ENCODE measurements around the gene CUEDC2. TPM values are rescaled to one million over a fixed set of nuclear protein-coding genes. Genes with fewer than 3 reads are reported as not detected.

CUEDC2 gene
- total and polyA plus RNA-seq, 10 of the 15 experiments (the other 5 are each of a cell fraction or from before 2014, with no cell fraction given) = 20.4 to 121 (median 75.0) TPM

- BruUV-seq (replicated peaks) = no TSS peak
- peak overlapping the region; percentile 95 for H3K4me2 ChIP-seq (ENCODE audit: control insufficient read depth, insufficient read depth)
- peak overlapping the region; percentile 78 for H3K9ac ChIP-seq (ENCODE audit: control insufficient read depth, insufficient read depth, low read length)
- no peaks in the 10 kb centered on the region for H3K9me3 ChIP-seq (replicated peaks; ENCODE audit: control insufficient read depth, insufficient read depth, low read length)
- intact Hi-C loops (cut with micrococcal nuclease; ENCODE audit: unreplicated experiment) = loop anchor here (1.0 kb wide), 2 partner anchors 10 to 28 kb away; partner anchors contain the start of gene CUEDC2
- H3K36me3 ChIP-seq (ENCODE audit: control insufficient read depth in 2 of 2, insufficient read depth in 2 of 2, low read length in 1 of 2) = peaks cover 0 to 5% of the 10 kb centered on the region in 2 experiments; a peak in 2 of 4 replicates
- H4K20me1 ChIP-seq (ENCODE audit: control insufficient read depth, insufficient read depth) = peaks cover 2% of the 10 kb centered on the region; the same call in 1 of the 2 replicates
- in situ Hi-C loops (cut with MboI) = no loop called here
- CTCF ChIA-PET = interaction anchor here (1.1 to 5.6 kb wide), 15 partner anchors 8 to 252 kb away, joined by 3 to 90 read pairs (median 10); partner anchors contain the start of genes C10orf95, CUEDC2, ELOVL3 and NFKB2
- ATAC-seq (peak; percentile 7), FAIRE-seq (no peak), DNase-seq (ENCODE audit: low read depth, low spot score) (no peak)
- H3K79me2 ChIP-seq (ENCODE audit: control insufficient read depth, insufficient read depth, low read length) = peaks cover 7% of the 10 kb centered on the region
- peak overlapping the region; percentile 100 for H2AFZ ChIP-seq (ENCODE audit: control insufficient read depth, low read depth, low read length)
- H3K4me3 ChIP-seq = peak overlapping the region; percentile 98
- POLR2A ChIA-PET = interaction anchor here (0.6 to 4.9 kb wide), 11 partner anchors 10 to 280 kb away, joined by 3 to 35 read pairs (median 4); partner anchors contain the start of genes C10orf95, CUEDC2 and NFKB2
- no peaks in the 10 kb centered on the region; a peak in 1 of 4 replicates for H3K27me3 ChIP-seq (replicated peaks in 1 of 2; ENCODE audit: control insufficient read depth in 2 of 2, insufficient read depth in 2 of 2, low read length in 1 of 2)
- SMC1A ChIA-PET (ENCODE audit: uncharacterized antibody, unreplicated experiment) = interaction anchor here (1.0 to 4.2 kb wide), 8 partner anchors 8 to 71 kb away, joined by 3 to 42 read pairs (median 4); partner anchors contain the start of genes C10orf95, CUEDC2 and NFKB2
- WGBS (ENCODE audit: insufficient coverage, insufficient replicate concordance, low lambda C conversion rate, missing lambda C conversion rate) = 2% methylated on average over 59 of the region's 62 CpGs
- peak overlapping the region; percentile 85 for H3K27ac ChIP-seq (ENCODE audit: control insufficient read depth, insufficient read depth)
- peaks cover 18% of the 10 kb centered on the region for H3K4me1 ChIP-seq (ENCODE audit: control insufficient read depth, insufficient read depth, low read length)
- 0 out of 2 replicates have a peak, but pooled peaks have one; percentile 39 for TF ChIP-seq TCF3 (IDR thresholded peaks at IDR 0.05; ENCODE audit: borderline replicate concordance, insufficient read depth, low read depth, low read length)
- TF ChIP-seq RUNX3 (IDR thresholded peaks at IDR 0.05; ENCODE audit: low read length) = peak; percentile 51
- TF ChIP-seq POLR2AphosphoS5 (IDR thresholded peaks at IDR 0.05; ENCODE audit: low read length) = peak; percentile 14; the same call in 1 of the 2 replicates
- TF ChIP-seq, protein P1, sequence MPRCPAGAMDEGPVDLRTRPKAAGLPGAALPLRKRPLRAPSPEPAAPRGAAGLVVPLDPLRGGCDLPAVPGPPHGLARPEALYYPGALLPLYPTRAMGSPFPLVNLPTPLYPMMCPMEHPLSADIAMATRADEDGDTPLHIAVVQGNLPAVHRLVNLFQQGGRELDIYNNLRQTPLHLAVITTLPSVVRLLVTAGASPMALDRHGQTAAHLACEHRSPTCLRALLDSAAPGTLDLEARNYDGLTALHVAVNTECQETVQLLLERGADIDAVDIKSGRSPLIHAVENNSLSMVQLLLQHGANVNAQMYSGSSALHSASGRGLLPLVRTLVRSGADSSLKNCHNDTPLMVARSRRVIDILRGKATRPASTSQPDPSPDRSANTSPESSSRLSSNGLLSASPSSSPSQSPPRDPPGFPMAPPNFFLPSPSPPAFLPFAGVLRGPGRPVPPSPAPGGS (IDR thresholded peaks at IDR 0.05; ENCODE audit: borderline replicate concordance, insufficient read depth, low read depth, low read length, poor library complexity, severe bottlenecking) = peak; percentile 41
- TF ChIP-seq RAD21 (IDR thresholded peaks at IDR 0.05; ENCODE audit: insufficient read depth, low read depth, low read length) = no peak
- TF ChIP-seq ATF7 (IDR thresholded peaks at IDR 0.05; ENCODE audit: low read depth) = no peak
- TF ChIP-seq SKIL (IDR thresholded peaks at IDR 0.05; ENCODE audit: low read depth, poor library complexity, severe bottlenecking) = no peak
- RAD21 ChIA-PET (ENCODE audit: unreplicated experiment) = interaction anchor here (0.6 to 3.8 kb wide), 10 partner anchors 11 to 424 kb away, joined by 4 to 24 read pairs (median 9); partner anchors contain the start of genes ACTR1A, CUEDC2 and NOLC1
Measured at GRCh38 chr10:102421757-102422512, 10.4 kb downstream of the CUEDC2 start.
